Activated naive CD4-positive, alpha-beta T cell treated with anti-CD3 and anti-CD28 coated beads for 36 hours (primary cell): ENCODE results near the gene HIPK2. TPM values are rescaled to one million over a fixed set of nuclear protein-coding genes. Genes with fewer than 3 reads are reported as not detected.

Experiments
- CTCF ChIA-PET: fragments of 350-600 bp; sonication (Branson Sonifier 250); formaldehyde crosslinking; loops from one replicate; lab custom pipeline; 2021; ENCODE audit warnings: antibody characterized with exemption; lab: Charles Lee
- DNase-seq: peaks from one replicate; pipeline ENCODE4 v3.0.0-alpha.2; 2020
- H3K27ac Mint-ChIP-seq: one replicate; pipeline ENCODE4 v1.8.0; 2021; ENCODE audit warnings: mild to moderate bottlenecking, mixed read lengths
- H3K27me3 Mint-ChIP-seq: one replicate; pipeline ENCODE4 v1.8.0; 2021; ENCODE audit warnings: low read depth, mixed read lengths
- H3K36me3 Mint-ChIP-seq: one replicate; pipeline ENCODE4 v1.8.0; 2021; ENCODE audit warnings: low read depth, mixed read lengths
- H3K4me1 Mint-ChIP-seq: one replicate; pipeline ENCODE4 v1.8.0; 2021; ENCODE audit warnings: low read depth, mixed read lengths
- H3K4me3 Mint-ChIP-seq: one replicate; pipeline ENCODE4 v1.8.0; 2021; ENCODE audit warnings: mild to moderate bottlenecking, moderate library complexity, mixed read lengths
- H3K9me3 Mint-ChIP-seq: one replicate; pipeline ENCODE4 v1.8.0; 2021; ENCODE audit warnings: mixed read lengths
- intact Hi-C: fragments of 100-400 bp; cut with micrococcal nuclease; formaldehyde crosslinking; loops from one replicate; pipeline ENCODE4 v1.15.1; 2023
- total RNA-seq, 2 experiments: library from RNA; stranded (reverse); gene quantifications; one replicate each; pipeline ENCODE4 v1.2.3, GENCODE V29; 2021

Gene HIPK2
- total RNA-seq, 2 experiments from 2014 or later, result 16.8 to 17.3 TPM

- intact Hi-C loops, result no loop called here
- Mint-ChIP-seq H3K4me1 (no peaks in the 10 kb centered on the region), H3K27me3 (no peaks in the 10 kb centered on the region), H3K9me3 (no peaks in the 10 kb centered on the region), H3K27ac (no peak overlapping the region), H3K4me3 (no peak overlapping the region), H3K36me3 (peaks cover 7% of the 10 kb centered on the region)
- no peak for DNase-seq
- CTCF ChIA-PET, result interaction anchor here (0.6 to 1.6 kb wide), 2 partner anchors 17 to 169 kb away, joined by 3 to 4 read pairs; no protein-coding TSS in a partner anchor
Measured at GRCh38 chr7:139585042-139585441, 192.8 kb downstream of the HIPK2 start.

GRCh38 chr7:139583826-139584553, 193.8 kb downstream of the HIPK2 start:
- no peak overlapping the region for H3K27ac Mint-ChIP-seq
- intact Hi-C loops, result no loop called here

GRCh38 chr7:139582671-139583155, 195.1 kb downstream of the HIPK2 start:
- Mint-ChIP-seq H3K4me3 (no peak overlapping the region), H3K27me3 (no peaks in the 10 kb centered on the region), H3K9me3 (no peaks in the 10 kb centered on the region), H3K27ac (no peak overlapping the region), H3K4me1 (no peaks in the 10 kb centered on the region), H3K36me3 (peaks cover 4% of the 10 kb centered on the region)
- DNase-seq, result no peak
- CTCF ChIA-PET, result interaction anchor here (1.0 kb wide), 2 partner anchors 19 to 423 kb away, joined by 3 read pairs; no protein-coding TSS in a partner anchor
- intact Hi-C loops, result no loop called here

More at GRCh38 chr7:139583826-139584553, 193.8 kb downstream of the HIPK2 start:
- Mint-ChIP-seq H3K4me1 (no peaks in the 10 kb centered on the region), H3K9me3 (no peaks in the 10 kb centered on the region), H3K4me3 (no peak overlapping the region), H3K36me3 (peaks cover 7% of the 10 kb centered on the region), H3K27me3 (no peaks in the 10 kb centered on the region)
- DNase-seq, result no peak
- CTCF ChIA-PET, result interaction anchor here (0.6 to 1.6 kb wide), 2 partner anchors 18 to 168 kb away, joined by 3 to 4 read pairs; no protein-coding TSS in a partner anchor

- DNase-seq, result no peak
- Mint-ChIP-seq H3K36me3 (peaks cover 6% of the 10 kb centered on the region), H3K9me3 (no peaks in the 10 kb centered on the region), H3K27me3 (no peaks in the 10 kb centered on the region), H3K27ac (no peak overlapping the region), H3K4me1 (no peaks in the 10 kb centered on the region), H3K4me3 (no peak overlapping the region)
- intact Hi-C loops, result no loop called here
- CTCF ChIA-PET, result interaction anchor here (1.0 kb wide), 2 partner anchors 20 to 423 kb away, joined by 3 read pairs; no protein-coding TSS in a partner anchor
Measured at GRCh38 chr7:139582130-139582650, 195.6 kb downstream of the HIPK2 start.

- CTCF ChIA-PET, result interaction anchor here (0.6 kb wide), 1 partner anchor 105 kb away, joined by 3 read pairs; no protein-coding TSS in a partner anchor
- Mint-ChIP-seq H3K27ac (no peak overlapping the region), H3K4me3 (no peak overlapping the region), H3K9me3 (no peaks in the 10 kb centered on the region), H3K36me3 (peaks cover 3% of the 10 kb centered on the region), H3K27me3 (no peaks in the 10 kb centered on the region), H3K4me1 (no peaks in the 10 kb centered on the region)
- intact Hi-C loops, result no loop called here
- no peak for DNase-seq
Measured at GRCh38 chr7:139580435-139580834, 197.4 kb downstream of the HIPK2 start.

- H3K27ac Mint-ChIP-seq, result no peak overlapping the region
- peaks cover 7% of the 10 kb centered on the region for H3K36me3 Mint-ChIP-seq
- H3K9me3 Mint-ChIP-seq, result no peaks in the 10 kb centered on the region
- intact Hi-C loops, result no loop called here
- DNase-seq, result no peak
- CTCF ChIA-PET, result interaction anchor here (0.6 to 1.0 kb wide), 2 partner anchors 25 to 104 kb away, joined by 3 to 4 read pairs; no protein-coding TSS in a partner anchor
- H3K4me3 Mint-ChIP-seq, result no peak overlapping the region
- H3K4me1 Mint-ChIP-seq, result no peaks in the 10 kb centered on the region
- no peaks in the 10 kb centered on the region for H3K27me3 Mint-ChIP-seq
Measured at GRCh38 chr7:139576179-139576973, 201.4 kb downstream of the HIPK2 start.

GRCh38 chr7:139575338-139575680, 202.5 kb downstream of the HIPK2 start:
- H3K27ac Mint-ChIP-seq, result no peak overlapping the region
- no peak overlapping the region for H3K4me3 Mint-ChIP-seq
- H3K36me3 Mint-ChIP-seq, result peaks cover 7% of the 10 kb centered on the region
- CTCF ChIA-PET, result no interaction called here
- H3K27me3 Mint-ChIP-seq, result no peaks in the 10 kb centered on the region
- no peaks in the 10 kb centered on the region for H3K4me1 Mint-ChIP-seq
- DNase-seq, result no peak
- intact Hi-C loops, result no loop called here
- H3K9me3 Mint-ChIP-seq, result no peaks in the 10 kb centered on the region

- DNase-seq, result no peak
- CTCF ChIA-PET, result interaction anchor here (0.6 kb wide), 1 partner anchor 784 kb away, joined by 3 read pairs; no protein-coding TSS in a partner anchor
- Mint-ChIP-seq H3K9me3 (no peaks in the 10 kb centered on the region), H3K4me3 (no peak overlapping the region), H3K27me3 (no peaks in the 10 kb centered on the region), H3K27ac (no peak overlapping the region), H3K36me3 (peaks cover 7% of the 10 kb centered on the region), H3K4me1 (no peaks in the 10 kb centered on the region)
- intact Hi-C loops, result no loop called here
Measured at GRCh38 chr7:139574618-139575337, 203.0 kb downstream of the HIPK2 start.

- Mint-ChIP-seq H3K27ac (no peak overlapping the region), H3K9me3 (no peaks in the 10 kb centered on the region), H3K27me3 (no peaks in the 10 kb centered on the region), H3K36me3 (peaks cover 7% of the 10 kb centered on the region), H3K4me1 (no peaks in the 10 kb centered on the region), H3K4me3 (no peak overlapping the region)
- intact Hi-C loops, result no loop called here
- DNase-seq, result no peak
- CTCF ChIA-PET, result interaction anchor here (0.6 kb wide), 2 partner anchors 785 to 1685 kb away, joined by 3 to 8 read pairs; no protein-coding TSS in a partner anchor
Measured at GRCh38 chr7:139573871-139574270, 203.9 kb downstream of the HIPK2 start.

- CTCF ChIA-PET, result no interaction called here
- no peaks in the 10 kb centered on the region for H3K27me3 Mint-ChIP-seq
- H3K4me1 Mint-ChIP-seq, result peaks cover under 1% of the 10 kb centered on the region
- H3K9me3 Mint-ChIP-seq, result no peaks in the 10 kb centered on the region
- peaks cover 11% of the 10 kb centered on the region for H3K36me3 Mint-ChIP-seq
- H3K27ac Mint-ChIP-seq, result no peak overlapping the region
- DNase-seq, result no peak
- no peak overlapping the region for H3K4me3 Mint-ChIP-seq
- intact Hi-C loops, result no loop called here
Measured at GRCh38 chr7:139572704-139573385, 205.0 kb downstream of the HIPK2 start.

GRCh38 chr7:139572071-139572470, 205.7 kb downstream of the HIPK2 start:
- Mint-ChIP-seq H3K27me3 (no peaks in the 10 kb centered on the region), H3K36me3 (peaks cover 11% of the 10 kb centered on the region), H3K27ac (no peak overlapping the region), H3K4me1 (peaks cover 3% of the 10 kb centered on the region), H3K9me3 (no peaks in the 10 kb centered on the region), H3K4me3 (no peak overlapping the region)
- CTCF ChIA-PET, result no interaction called here
- DNase-seq, result no peak
- intact Hi-C loops, result no loop called here
